Measurements from ENCODE around the gene GJB3. TPM values are rescaled to one million over a fixed set of nuclear protein-coding genes. Genes with fewer than 3 reads are reported as not detected.

The GJB3 gene
- 0.12 and 0.16 TPM in 2 replicates for total RNA-seq

DNA sequence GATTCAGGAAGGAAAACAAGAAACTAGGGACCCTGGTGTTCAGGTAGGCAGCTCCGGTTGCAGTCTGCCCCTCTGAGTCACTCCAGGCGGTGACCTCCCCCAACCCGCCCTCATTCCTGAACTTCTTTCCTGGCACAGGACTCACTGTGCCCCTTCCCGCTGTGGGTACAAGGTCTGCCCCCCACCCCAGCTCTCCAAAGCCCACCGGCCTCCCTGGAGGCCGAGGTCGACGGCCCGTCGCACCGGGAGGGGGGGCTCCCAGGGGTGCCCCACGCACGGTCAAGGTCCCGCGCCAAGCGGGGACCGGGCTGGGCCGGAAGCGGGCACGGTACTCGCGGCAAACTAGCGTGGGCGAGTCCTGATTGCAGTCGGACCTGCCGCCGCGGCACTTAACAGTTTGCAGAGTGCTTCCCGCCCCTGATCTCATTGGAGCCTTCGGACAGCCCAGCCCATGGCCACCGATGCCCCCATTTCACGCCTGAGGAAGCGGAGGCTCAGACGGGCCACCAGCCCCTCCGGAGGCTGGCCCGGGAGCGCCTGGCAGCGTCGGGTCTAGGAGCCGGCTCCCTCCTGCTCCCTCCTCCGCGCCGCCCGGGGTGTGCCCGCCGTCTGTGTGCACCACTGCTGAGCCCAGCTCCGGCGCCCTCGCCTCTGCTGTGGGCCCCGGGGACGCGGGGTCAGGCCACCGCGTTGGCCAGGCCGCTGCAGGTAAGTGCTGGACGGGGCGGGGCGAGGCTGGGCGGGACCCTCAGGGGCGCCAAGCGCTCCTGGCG, at the start of gene GJB3:
GJB3 (plus strand) TSS at position 144 of the 773 bp plus-strand sequence. CDS start 3,549 bp downstream, outside the sequence.

GRCh38 chr1:34754964-34755637, 25.9 kb upstream of the GJB3 start, which contains the start of gene GJB5:
TSS of gene GJB5 (plus strand) at chr1:34755047. CDS start at chr1:34757331, 2,284 bp downstream.

DNA sequence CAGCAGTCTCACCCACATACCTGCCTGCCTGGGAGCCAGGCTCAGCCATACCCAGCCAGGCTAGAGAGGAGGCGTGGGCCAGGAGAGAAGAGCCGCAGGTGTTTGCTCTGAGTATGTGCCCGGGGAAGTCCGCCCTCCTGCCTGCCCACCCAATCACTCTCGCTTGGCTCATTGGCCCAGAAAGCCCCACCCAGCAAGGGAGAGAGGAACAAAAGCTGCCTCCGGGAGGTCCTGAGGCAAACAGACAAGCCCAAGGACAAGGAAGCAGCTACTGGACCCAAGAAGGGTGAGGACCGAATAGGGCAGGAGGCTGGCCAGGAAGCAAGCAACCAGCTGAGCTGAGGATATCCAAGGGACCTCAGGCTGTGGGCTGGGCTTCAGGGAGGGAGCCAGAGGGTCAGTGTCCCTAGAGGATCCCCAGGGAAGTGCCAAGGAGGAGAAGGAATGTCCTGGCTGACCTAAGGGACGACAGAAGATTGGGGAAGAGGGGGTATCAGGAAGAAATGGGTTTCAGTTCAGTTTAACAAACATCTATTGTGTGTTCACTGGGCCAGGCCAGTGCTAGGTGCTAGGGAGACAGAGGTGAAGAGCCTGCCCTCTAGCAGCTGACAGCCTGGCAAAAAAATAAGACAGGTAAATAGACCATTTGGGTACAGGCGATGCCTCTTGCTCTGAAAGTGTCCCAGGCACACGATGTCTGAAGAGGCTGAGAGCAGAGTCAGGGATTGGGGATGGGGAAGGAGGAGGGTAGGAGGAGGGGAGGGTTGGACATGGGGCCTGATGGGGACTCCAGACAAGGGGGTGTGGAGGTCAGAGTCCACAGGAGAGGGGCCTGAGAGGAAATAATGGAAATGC, 21.3 kb upstream of the GJB3 start, which contains the start of gene GJB4:
GJB4 (plus strand) TSS at position 238 of the 855 bp plus-strand sequence. CDS start 1,515 bp downstream, outside the sequence.

GRCh38 chr1:34792868-34793727, 12.1 kb downstream of the GJB3 start, which contains the start of gene GJA4:
TSS of gene GJA4 (plus strand) at chr1:34792999. CDS start at chr1:34794214, 1,215 bp downstream.

Other genes starting within 250 kb of the GJB3 start
- not detected in 2 replicates for gene GJB5, start 26.2 kb upstream of the GJB3 start, total RNA-seq
- gene GJB4, start 21.5 kb upstream of the GJB3 start, total RNA-seq, result not detected in 2 replicates
- gene GJA4, start 11.8 kb downstream of the GJB3 start, total RNA-seq, result not detected in 2 replicates
- 26.0 and 26.2 TPM in 2 replicates for gene SMIM12, start 78.5 kb downstream of the GJB3 start, total RNA-seq
- under 0.01 TPM in 1 of 2 replicates, not detected in the other for gene DLGAP3, start 148.4 kb downstream of the GJB3 start, total RNA-seq
- gene TMEM35B, start 204.1 kb downstream of the GJB3 start, total RNA-seq, result 24.2 and 27.8 TPM in 2 replicates

Measured in hair follicle dermal papilla cell (primary cell).